ENCODE data around the gene ZNF581. TPM values are rescaled to one million over a fixed set of nuclear protein-coding genes. Genes with fewer than 3 reads are reported as not detected.

The ZNF581 gene
- total RNA-seq, 1 donor from 2014 or later: 6.5 TPM

- DNase-seq (ENCODE audit: low spot score in 2 of 2) (no peak), FAIRE-seq (no peak)
These were observed 32.0 kb upstream of the ZNF581 start for GRCh38 chr19:55611300-55611982.

GRCh38 chr19:55611983-55612645 lies 31.3 kb upstream of the ZNF581 start:
- no peak for DNase-seq (ENCODE audit: low spot score in 2 of 2)
- FAIRE-seq: no peak

GRCh38 chr19:55613396-55613795 lies 30.1 kb upstream of the ZNF581 start:
- no peak for FAIRE-seq
- DNase-seq (ENCODE audit: low spot score in 2 of 2): no peak

- no peak for DNase-seq (ENCODE audit: low spot score in 2 of 2)
- no peak for FAIRE-seq
These were observed 29.3 kb upstream of the ZNF581 start for GRCh38 chr19:55613930-55614710.

GRCh38 chr19:55614711-55615542 lies 28.5 kb upstream of the ZNF581 start:
- DNase-seq (ENCODE audit: low spot score in 2 of 2): no peak
- no peak for FAIRE-seq

- no peak for FAIRE-seq
- no peak for DNase-seq (ENCODE audit: low spot score in 2 of 2)
These were observed 27.7 kb upstream of the ZNF581 start for GRCh38 chr19:55615543-55616394.

GRCh38 chr19:55616395-55616875 lies 27.0 kb upstream of the ZNF581 start:
- DNase-seq (ENCODE audit: low spot score in 2 of 2) (no peak), FAIRE-seq (no peak)

- no peak for DNase-seq (ENCODE audit: low spot score in 2 of 2)
- no peak for FAIRE-seq
These were observed 26.0 kb upstream of the ZNF581 start for GRCh38 chr19:55617426-55617825.

GRCh38 chr19:55618426-55618825 lies 25.0 kb upstream of the ZNF581 start:
- DNase-seq (ENCODE audit: low spot score in 2 of 2): no peak
- FAIRE-seq: no peak

- DNase-seq (ENCODE audit: low spot score in 2 of 2): no peak
- FAIRE-seq: no peak
These were observed 24.2 kb upstream of the ZNF581 start for GRCh38 chr19:55619286-55619685.

- FAIRE-seq (no peak), DNase-seq (ENCODE audit: low spot score in 2 of 2) (no peak)
These were observed 22.8 kb upstream of the ZNF581 start for GRCh38 chr19:55620410-55621204.

- FAIRE-seq (no peak), DNase-seq (ENCODE audit: low spot score in 2 of 2) (no peak)
These were observed 22.2 kb upstream of the ZNF581 start for GRCh38 chr19:55621205-55621672.

- FAIRE-seq (no peak), DNase-seq (ENCODE audit: low spot score in 2 of 2) (no peak)
These were observed 21.7 kb upstream of the ZNF581 start for GRCh38 chr19:55621673-55622231.

GRCh38 chr19:55622242-55622969 lies 21.0 kb upstream of the ZNF581 start:
- no peak for DNase-seq (ENCODE audit: low spot score in 2 of 2)
- no peak for FAIRE-seq

GRCh38 chr19:55623130-55623529 lies 20.3 kb upstream of the ZNF581 start:
- FAIRE-seq (no peak), DNase-seq (ENCODE audit: low spot score in 2 of 2) (peak in 1 of 2 donors; percentile 33)

GRCh38 chr19:55623561-55623960 lies 19.9 kb upstream of the ZNF581 start:
- FAIRE-seq (no peak), DNase-seq (ENCODE audit: low spot score in 2 of 2) (no peak)

All from frontal cortex (tissue), 4 donors.